ENCODE results near the gene IKZF3.

DNA sequence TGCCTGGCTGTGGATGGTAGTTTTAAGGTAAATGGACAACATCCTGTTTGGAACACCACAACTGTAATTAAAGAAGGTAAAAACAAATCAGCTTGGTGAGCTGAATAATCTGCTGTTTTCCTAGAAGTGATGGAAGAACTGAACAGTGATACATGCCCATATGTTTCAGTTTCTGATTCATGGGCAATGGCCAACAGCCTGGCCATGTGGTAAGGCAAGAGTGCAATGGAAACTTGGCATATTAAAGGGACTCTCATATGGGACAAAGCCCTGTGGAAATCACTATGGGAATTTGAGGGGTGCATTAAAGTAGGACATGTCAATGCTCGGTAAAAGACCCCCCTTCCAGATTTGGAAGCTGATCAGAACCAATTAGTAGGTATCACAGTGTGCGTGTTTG is 37.8 kb downstream of the IKZF3 start:
- TF ChIP-seq GATA3 (IDR thresholded peaks at IDR 0.05; ENCODE audit: low read depth, low read length) (no peak), GATA2 (IDR thresholded peaks at IDR 0.05; ENCODE audit: low read depth, low read length) (no peak)
